CD14-positive monocyte (primary cell): ENCODE results near the gene IFIT3. TPM values are rescaled to one million over a fixed set of nuclear protein-coding genes. Genes with fewer than 3 reads are reported as not detected.

ENCODE experiments used
- DNase-seq, 3 donors: peaks; one replicate each; pipeline ENCODE4 v3.0.0-alpha.2; 2011 to 2022
- H2AFZ ChIP-seq: 2 replicates; pipeline ENCODE4 v1.6.0; 2012; ENCODE audit warnings: mild to moderate bottlenecking, low read depth, low read length, inconsistent platforms; ENCODE audit not compliant: insufficient read depth, poor library complexity, severe bottlenecking
- H3K27ac ChIP-seq, 2 donors: 1 replicate in 1 of 2; 2 replicates in 1 of 2; pipeline ENCODE4 v1.5.1; 2012 to 2013; ENCODE audit warnings: low read length in 2 of 2, control low read depth in 1 of 2, inconsistent platforms in 1 of 2, low read depth in 1 of 2, mild to moderate bottlenecking in 1 of 2
- H3K27me3 ChIP-seq, 2 donors: one replicate each; pipeline versions ENCODE4 v1.6.0 to v1.6.1; 2011 to 2013; ENCODE audit warnings: low read length in 2 of 2; ENCODE audit not compliant: control insufficient read depth in 2 of 2, insufficient read depth in 2 of 2
- H3K36me3 ChIP-seq, 2 donors: replicated peaks in 1 of 2; 1 replicate in 1 of 2; 2 replicates in 1 of 2; pipeline versions ENCODE4 v1.5.1 to v1.6.1; 2012 to 2013; ENCODE audit warnings: low read length in 2 of 2, control low read depth in 1 of 2, inconsistent platforms in 1 of 2, mild to moderate bottlenecking in 1 of 2; ENCODE audit not compliant: insufficient read depth in 2 of 2, control insufficient read depth in 1 of 2
- H3K4me1 ChIP-seq, 2 donors: 1 replicate in 1 of 2; 2 replicates in 1 of 2; pipeline versions ENCODE4 v1.5.1 to v1.6.1; 2012 to 2013; ENCODE audit warnings: low read length in 2 of 2, control low read depth in 1 of 2, inconsistent platforms in 1 of 2, mild to moderate bottlenecking in 1 of 2, moderate library complexity in 1 of 2; ENCODE audit not compliant: insufficient read depth in 2 of 2, control insufficient read depth in 1 of 2
- H3K4me2 ChIP-seq: replicated peaks from 2 replicates; pipeline ENCODE3; 2012; ENCODE audit warnings: low read length, moderate library complexity, mild to moderate bottlenecking; ENCODE audit not compliant: poor library complexity, severe bottlenecking; ENCODE audit errors: extremely low read depth
- H3K4me3 ChIP-seq, 3 experiments: fragments of 200-600 bp in 1 of 3; sonication (generic) in 1 of 3; replicated peaks in 1 of 3; 1 replicate in 2 of 3; 2 replicates in 1 of 3; pipeline ENCODE4 v1.5.1; 2011 to 2013; ENCODE audit warnings: low read length in 3 of 3, mild to moderate bottlenecking in 3 of 3, control low read depth in 2 of 3, low read depth in 2 of 3, inconsistent platforms in 1 of 3, moderate library complexity in 1 of 3
- H3K79me2 ChIP-seq: 2 replicates; pipeline ENCODE4 v1.6.0; 2012; ENCODE audit warnings: mild to moderate bottlenecking, control low read depth, inconsistent platforms, low read length, moderate library complexity; ENCODE audit not compliant: insufficient read depth
- H3K9ac ChIP-seq: 2 replicates; pipeline ENCODE4 v1.6.0; 2017; ENCODE audit warnings: low read length, mild to moderate bottlenecking; ENCODE audit not compliant: insufficient read depth, poor library complexity, severe bottlenecking
- H3K9me3 ChIP-seq, 2 donors: replicated peaks in 1 of 2; 1 replicate in 1 of 2; 2 replicates in 1 of 2; pipeline versions ENCODE4 v1.5.1 to v1.6.1; 2012 to 2013; ENCODE audit warnings: low read length in 2 of 2, control low read depth in 1 of 2; ENCODE audit not compliant: control insufficient read depth in 1 of 2, insufficient read depth in 1 of 2
- H4K20me1 ChIP-seq: 2 replicates; pipeline ENCODE4 v1.6.0; 2012; ENCODE audit warnings: mild to moderate bottlenecking, low read length, control low read depth, moderate library complexity; ENCODE audit not compliant: insufficient read depth
- H3K27ac Mint-ChIP-seq, 7 donors: one replicate each; pipeline ENCODE4 v1.8.0; 2020; ENCODE audit warnings: mild to moderate bottlenecking in 7 of 7, mixed read lengths in 7 of 7, moderate library complexity in 6 of 7, inconsistent platforms in 2 of 7
- H3K27me3 Mint-ChIP-seq, 3 donors: one replicate each; pipeline ENCODE4 v1.8.0; 2021 to 2022; ENCODE audit warnings: low read depth in 3 of 3, mild to moderate bottlenecking in 3 of 3, mixed read lengths in 3 of 3, moderate library complexity in 3 of 3, inconsistent platforms in 1 of 3
- H3K36me3 Mint-ChIP-seq, 2 donors: one replicate each; pipeline ENCODE4 v1.8.0; 2020; ENCODE audit warnings: mixed read lengths in 2 of 2, inconsistent platforms in 1 of 2, mild to moderate bottlenecking in 1 of 2
- H3K4me1 Mint-ChIP-seq: one replicate; pipeline ENCODE4 v1.8.0; 2020; ENCODE audit warnings: mild to moderate bottlenecking, mixed read lengths
- H3K4me3 Mint-ChIP-seq, 2 donors: one replicate each; pipeline ENCODE4 v1.8.0; 2020; ENCODE audit warnings: mild to moderate bottlenecking in 2 of 2, mixed read lengths in 2 of 2, moderate library complexity in 1 of 2
- H3K9me3 Mint-ChIP-seq, 7 donors: one replicate each; pipeline ENCODE4 v1.8.0; 2020 to 2022; ENCODE audit warnings: mixed read lengths in 7 of 7, mild to moderate bottlenecking in 6 of 7, moderate library complexity in 6 of 7, inconsistent platforms in 2 of 7
- CTCF ChIP-seq: fragments of 200-600 bp; IDR thresholded peaks from one replicate; pipeline ENCODE4 v1.8.0; 2022; ENCODE audit warnings: antibody characterized with exemption, mild to moderate bottlenecking
- WGBS: methylation state at CpG from one replicate; pipeline ENCODE4 v1.1.5; 2013; ENCODE audit warnings: missing lambda C conversion rate; ENCODE audit not compliant: insufficient coverage; 5-methylcytosine and 5-hydroxymethylcytosine counted together
- intact Hi-C, 2 donors: fragments of 100-400 bp; cut with micrococcal nuclease; formaldehyde crosslinking; loops; one replicate each; pipeline versions ENCODE4 v1.15.0 to v1.15.1; 2023
- polyA plus RNA-seq, 3 donors: library from polyadenylated mRNA; depleted of rRNA in 1 of 3; unstranded in 2 of 3; stranded (reverse) in 1 of 3; fragments of 300-500 nt in 2 of 3; fragments of >200 nt in 1 of 3; fragmentation: Illumina TruSeq in 2 of 3; gene quantifications; 1 replicate in 2 of 3; 2 replicates in 1 of 3; pipeline ENCODE4 v1.2.3, GENCODE V29; 2012 to 2021

The IFIT3 gene
- polyA plus RNA-seq, 3 donors: 13.8 to 38.0 (median 26.4) TPM

DNA sequence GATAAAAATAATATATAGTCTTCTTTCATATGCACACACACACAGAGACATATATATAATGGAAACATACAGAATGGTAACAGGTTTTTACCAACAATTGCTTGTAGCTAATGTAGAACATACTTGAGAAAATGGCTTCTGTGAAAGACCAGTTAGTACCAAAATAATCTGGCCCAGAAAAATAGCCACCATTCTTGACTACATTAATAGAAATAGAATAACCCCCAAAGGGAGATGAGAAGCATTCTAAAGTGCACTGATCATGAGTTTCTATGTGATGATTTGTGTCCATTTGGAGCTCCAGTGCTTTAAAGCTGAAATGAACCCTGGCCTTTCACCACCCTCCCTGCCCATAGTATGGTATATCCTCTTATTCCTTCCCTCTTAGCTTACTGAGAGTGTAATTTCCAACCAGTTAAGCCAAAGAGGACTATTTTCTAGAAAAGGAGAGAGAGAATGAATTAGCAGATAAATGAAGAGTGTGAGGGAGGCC lies 48.9 kb upstream of the IFIT3 start:
- no peak overlapping the region for H2AFZ ChIP-seq
- Mint-ChIP-seq H3K27me3 (peaks cover 0 to 1% (median 0%) of the 10 kb centered on the region in 3 donors), H3K4me1 (peaks cover 8% of the 10 kb centered on the region), H3K36me3 (no peaks in the 10 kb centered on the region), H3K4me3 (no peak overlapping the region), H3K27ac (no peak overlapping the region), H3K9me3 (no peaks in the 10 kb centered on the region)
- H3K27ac ChIP-seq: no peak overlapping the region
- no peaks in the 10 kb centered on the region for H3K79me2 ChIP-seq
- H3K4me1 ChIP-seq: no peaks in the 10 kb centered on the region
- H3K4me2 ChIP-seq: no peak overlapping the region
- H3K4me3 ChIP-seq: no peak overlapping the region
- H3K9ac ChIP-seq: no peak overlapping the region
- H3K9me3 ChIP-seq: no peaks in the 10 kb centered on the region
- TF ChIP-seq CTCF: no peak
- no peaks in the 10 kb centered on the region for H3K36me3 ChIP-seq
- H3K27me3 ChIP-seq: no peaks in the 10 kb centered on the region
- no peaks in the 10 kb centered on the region for H4K20me1 ChIP-seq
- no peak for DNase-seq
- intact Hi-C loops: no loop called here

- H4K20me1 ChIP-seq: no peaks in the 10 kb centered on the region
- Mint-ChIP-seq H3K27ac (no peak overlapping the region), H3K4me1 (peaks cover 8% of the 10 kb centered on the region), H3K36me3 (no peaks in the 10 kb centered on the region), H3K4me3 (no peak overlapping the region), H3K9me3 (no peaks in the 10 kb centered on the region), H3K27me3 (peaks cover 0 to 1% (median 0%) of the 10 kb centered on the region in 3 donors)
- no peak overlapping the region for H3K9ac ChIP-seq
- no peak overlapping the region for H3K4me2 ChIP-seq
- no peaks in the 10 kb centered on the region for H3K79me2 ChIP-seq
- no peak overlapping the region for H3K4me3 ChIP-seq
- intact Hi-C loops: no loop called here
- no peaks in the 10 kb centered on the region for H3K4me1 ChIP-seq
- H2AFZ ChIP-seq: no peak overlapping the region
- TF ChIP-seq CTCF: no peak
- H3K27ac ChIP-seq: no peak overlapping the region
- H3K9me3 ChIP-seq: no peaks in the 10 kb centered on the region
- no peaks in the 10 kb centered on the region for H3K36me3 ChIP-seq
- DNase-seq: no peak
- no peaks in the 10 kb centered on the region for H3K27me3 ChIP-seq
- WGBS: no CpG with 5 or more reads among the region's 1 CpG
Observed at GRCh38 chr10:89279421-89279869, 48.4 kb upstream of the IFIT3 start.
